Stomach (tissue), 4 donors: Measurements from ENCODE around the gene PEA15.

Source experiments
- CTCF ChIP-seq, 7 experiments: fragments of 450-650 bp in 4 of 7; fragments of 200-600 bp in 3 of 7; sonication (generic) in 3 of 7; IDR thresholded peaks; one replicate each; pipeline ENCODE4 v1.5.1; 2016 to 2019; ENCODE audit warnings: antibody characterized with exemption in 7 of 7, control low read depth in 2 of 7, mild to moderate bottlenecking in 1 of 7
- POLR2A ChIP-seq, 4 donors: fragments of 450-650 bp; IDR thresholded peaks; one replicate each; pipeline ENCODE4 v1.6.1; 2016; ENCODE audit warnings: antibody characterized with exemption in 4 of 4, control low read depth in 2 of 4, mild to moderate bottlenecking in 1 of 4, moderate library complexity in 1 of 4
- POLR2AphosphoS5 ChIP-seq, 3 donors: sonication (generic); formaldehyde crosslinking; IDR thresholded peaks; one replicate each; pipeline ENCODE4 v1.6.1; 2016; ENCODE audit warnings: antibody characterized with exemption in 3 of 3

GRCh38 chr1:160225345-160225744 lies 20.2 kb downstream of the PEA15 start:
- TF ChIP-seq CTCF (IDR thresholded peaks at IDR 0.05) (no peak), POLR2AphosphoS5 (IDR thresholded peaks at IDR 0.05) (no peak), POLR2A (IDR thresholded peaks at IDR 0.05) (no peak)
